DMS153 treated with DMSO at 0.1 percent for 48 hours (cell line): ENCODE data around the gene FARP1.
A peak's percentile ranks its signal among the peaks of the same experiment; 100 is the strongest.

Experiments used
- DNase-seq: peaks from one replicate; lab custom pipeline; 2025; ENCODE audit not compliant: unreplicated experiment; lab: John Stamatoyannopoulos, UW

FARP1 gene

DNA sequence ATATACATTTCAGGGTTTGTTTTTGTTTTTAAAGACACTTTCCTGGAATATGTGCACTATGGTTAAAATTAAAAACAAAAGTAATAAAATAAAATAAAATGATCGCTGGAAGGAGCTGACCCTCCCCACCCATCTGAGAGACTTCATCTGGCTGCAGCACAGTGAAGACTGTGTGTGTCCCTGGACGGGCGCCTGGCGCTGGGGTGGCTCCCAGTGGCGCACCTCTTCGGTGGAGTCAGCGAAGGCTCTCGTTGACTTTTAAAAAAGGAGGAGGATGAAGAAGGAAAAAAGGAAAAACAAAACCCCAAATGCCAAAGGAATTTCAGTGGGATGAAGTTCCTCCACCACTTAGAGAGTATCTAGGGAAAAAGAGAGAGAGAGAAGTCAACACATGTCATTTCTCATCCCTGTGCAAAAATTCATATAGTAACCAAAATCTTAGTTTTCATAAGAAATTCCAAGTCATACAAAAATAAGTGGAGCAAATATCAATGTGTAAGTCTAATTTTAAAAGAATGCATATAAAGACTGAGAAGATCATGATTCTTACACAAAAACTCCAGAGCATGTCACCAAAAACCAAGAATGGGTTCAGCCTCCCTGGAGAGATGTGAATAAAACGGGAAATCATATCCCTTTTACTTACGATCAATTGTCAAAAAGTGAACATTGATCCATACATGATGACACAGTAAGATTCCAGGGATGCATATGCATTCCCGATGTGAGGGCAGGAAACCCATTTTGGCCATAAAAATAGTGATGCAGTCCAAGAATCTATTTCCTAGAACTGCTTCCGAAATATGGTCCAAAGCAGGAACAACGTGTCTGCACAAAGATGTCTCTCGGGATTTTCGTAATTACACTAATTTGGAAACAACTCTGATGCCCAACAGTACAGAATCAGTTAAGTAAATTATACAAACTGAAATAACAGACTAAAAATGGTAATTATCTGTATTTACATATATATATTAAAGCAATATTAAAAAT lies 310.3 kb downstream of the FARP1 start:
- no peak for DNase-seq

DNA sequence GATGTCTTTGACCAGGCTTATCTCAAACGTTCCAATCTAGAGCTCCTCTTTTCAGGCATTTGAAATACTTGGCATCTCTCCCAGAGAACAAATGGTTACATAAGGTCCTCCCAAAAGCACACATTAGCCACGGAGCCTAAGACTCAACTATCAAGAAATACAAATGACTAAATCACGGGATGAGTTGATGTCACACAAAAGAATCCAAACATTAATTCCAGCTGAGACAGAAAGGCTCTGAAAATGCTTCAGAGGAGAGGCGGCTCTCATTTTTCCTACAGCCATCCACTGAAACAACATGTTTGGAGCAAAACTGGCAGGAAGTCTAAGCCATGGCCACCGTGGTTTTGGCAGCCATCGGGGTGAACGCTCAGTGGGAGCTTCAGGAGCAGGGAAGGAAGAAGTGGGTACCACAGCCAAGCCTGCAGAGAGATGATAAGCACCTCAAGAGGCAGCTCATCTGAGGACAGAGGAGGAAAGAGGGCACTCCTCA lies 311.5 kb downstream of the FARP1 start:
- DNase-seq, result peak; percentile 17

DNA sequence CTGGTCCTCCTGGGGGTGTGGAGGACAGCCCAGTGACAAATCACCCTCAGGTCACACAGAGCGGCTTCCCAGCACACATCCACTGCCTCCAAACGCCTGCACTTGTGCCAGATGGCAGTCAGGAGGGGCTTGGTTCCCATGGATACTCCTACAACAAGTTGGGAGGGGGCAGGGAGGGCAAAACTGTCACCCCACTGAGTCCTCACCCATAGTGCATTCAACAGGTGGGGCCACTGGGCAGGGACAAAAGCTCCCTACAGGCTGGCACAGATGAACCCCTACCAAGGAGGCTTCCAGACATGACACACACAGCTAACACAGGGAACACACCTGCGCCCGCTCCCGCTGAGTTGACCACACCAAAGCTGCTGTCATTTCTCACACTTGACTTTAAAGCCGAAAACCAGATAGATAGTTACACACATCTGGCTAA lies 313.5 kb downstream of the FARP1 start:
- DNase-seq, result no peak

DNA sequence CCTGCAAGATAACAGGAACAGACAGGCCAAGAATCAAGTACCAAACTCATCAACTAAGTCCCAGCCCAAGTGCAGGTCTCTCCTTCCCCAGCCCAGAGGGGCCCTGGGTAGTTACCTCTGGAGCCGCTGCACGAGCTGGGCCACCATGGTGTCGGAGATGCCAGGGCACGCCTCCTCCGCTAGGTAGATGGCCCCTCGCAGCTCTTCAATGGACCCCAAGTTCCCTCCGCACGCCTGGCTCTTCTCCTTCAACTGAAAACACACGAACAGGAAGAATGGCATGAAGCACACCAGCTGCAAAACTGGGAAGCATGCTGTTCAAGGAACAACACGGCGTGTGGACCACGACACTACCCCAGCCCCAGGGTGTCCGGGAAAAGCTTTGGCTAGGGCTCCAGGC lies 314.2 kb downstream of the FARP1 start:
- no peak for DNase-seq

DNA sequence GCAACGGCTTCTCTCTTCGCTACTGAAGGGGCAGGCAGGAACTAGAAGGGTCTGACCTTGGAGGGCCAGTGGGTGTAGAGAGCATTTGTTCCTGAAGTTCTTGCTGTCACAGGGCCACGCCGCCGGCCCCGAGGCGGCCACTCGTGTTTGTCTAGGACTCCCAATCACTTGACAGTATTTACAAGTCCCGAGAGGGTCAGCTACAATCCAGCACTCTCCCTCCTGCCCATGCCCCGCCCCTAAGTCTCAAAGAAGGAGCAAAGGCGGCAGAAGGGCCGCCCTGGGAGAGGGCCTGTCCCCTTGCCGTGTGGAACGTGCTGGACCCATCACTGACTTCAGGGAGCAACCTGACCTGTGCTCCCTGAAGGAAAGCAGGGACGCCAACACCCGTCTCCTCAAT lies 315.5 kb downstream of the FARP1 start:
- DNase-seq, result no peak

DNA sequence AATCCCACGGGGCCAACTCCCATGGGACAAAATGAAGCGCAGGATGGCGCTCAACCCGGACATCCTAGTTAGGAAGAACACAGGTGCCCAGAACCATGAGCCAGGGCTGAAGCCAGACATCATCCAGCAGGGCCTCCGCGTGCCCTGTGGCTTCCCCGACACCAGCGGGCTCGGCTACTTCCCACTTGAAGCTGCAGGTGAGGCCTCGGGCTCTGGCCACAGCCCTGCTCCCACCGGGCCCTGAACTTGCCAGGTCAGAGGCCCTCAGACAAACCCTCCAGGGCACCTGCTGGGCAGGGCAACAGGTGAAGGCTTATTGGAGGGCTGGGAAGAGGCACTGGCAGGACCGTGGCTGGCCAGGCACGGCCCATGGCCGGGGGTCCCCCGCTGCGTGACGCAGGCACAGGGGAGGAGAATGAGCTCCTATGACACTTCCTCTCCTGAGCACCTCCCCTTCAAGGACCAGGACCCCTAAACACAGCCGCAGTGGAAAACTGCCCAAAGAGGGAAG lies 316.3 kb downstream of the FARP1 start:
- DNase-seq, result no peak

DNA sequence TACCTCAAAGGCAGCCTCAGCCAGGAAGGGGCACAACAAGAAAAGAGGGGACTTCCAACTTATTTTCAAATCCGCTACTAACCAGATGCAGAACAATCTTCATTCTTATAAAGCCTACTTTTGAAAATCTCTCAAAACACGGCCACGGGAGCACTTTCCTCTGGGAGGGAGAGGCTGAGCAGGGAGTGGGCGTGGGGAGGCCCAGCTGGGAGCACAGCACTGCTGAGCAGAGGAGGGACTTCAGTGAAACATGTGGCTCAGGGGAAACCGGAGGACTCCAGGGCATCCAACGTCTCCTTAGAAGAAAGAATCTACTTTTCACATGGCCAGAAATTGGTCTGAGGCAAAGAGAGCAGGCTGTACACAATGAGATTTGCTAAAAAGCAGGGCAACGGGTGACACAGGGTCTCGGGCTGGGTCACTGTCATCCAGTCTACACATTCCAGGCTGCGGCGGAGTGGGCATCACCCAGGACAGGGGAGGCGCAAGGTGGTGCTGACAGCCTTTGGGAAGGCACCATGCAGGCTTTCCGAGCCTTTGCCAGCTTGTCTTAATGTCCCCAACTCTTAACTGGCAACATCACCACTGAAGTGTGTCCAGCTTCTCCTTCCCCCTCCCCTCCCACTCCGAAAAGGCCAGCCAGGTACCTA lies 317.0 kb downstream of the FARP1 start:
- no peak for DNase-seq

DNA sequence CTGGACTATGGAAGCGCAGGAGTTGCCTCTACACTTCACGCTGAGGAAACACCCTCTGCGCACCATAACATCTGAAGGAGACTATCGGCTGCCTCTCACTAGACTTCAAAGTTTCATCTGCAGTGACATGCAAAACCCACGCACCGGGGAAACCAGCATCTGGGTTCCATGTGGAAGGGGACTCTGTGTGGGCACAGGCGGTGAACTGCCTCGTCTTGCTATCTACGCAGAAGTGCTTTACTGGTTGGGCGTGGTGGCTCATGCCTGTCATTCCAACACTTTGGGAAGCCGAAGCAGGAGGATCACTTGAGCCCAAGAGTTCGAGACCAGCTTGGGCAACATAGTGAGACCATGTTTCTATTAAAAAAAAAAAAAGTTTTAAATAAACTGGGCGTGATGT lies 317.6 kb downstream of the FARP1 start:
- no peak for DNase-seq

DNA sequence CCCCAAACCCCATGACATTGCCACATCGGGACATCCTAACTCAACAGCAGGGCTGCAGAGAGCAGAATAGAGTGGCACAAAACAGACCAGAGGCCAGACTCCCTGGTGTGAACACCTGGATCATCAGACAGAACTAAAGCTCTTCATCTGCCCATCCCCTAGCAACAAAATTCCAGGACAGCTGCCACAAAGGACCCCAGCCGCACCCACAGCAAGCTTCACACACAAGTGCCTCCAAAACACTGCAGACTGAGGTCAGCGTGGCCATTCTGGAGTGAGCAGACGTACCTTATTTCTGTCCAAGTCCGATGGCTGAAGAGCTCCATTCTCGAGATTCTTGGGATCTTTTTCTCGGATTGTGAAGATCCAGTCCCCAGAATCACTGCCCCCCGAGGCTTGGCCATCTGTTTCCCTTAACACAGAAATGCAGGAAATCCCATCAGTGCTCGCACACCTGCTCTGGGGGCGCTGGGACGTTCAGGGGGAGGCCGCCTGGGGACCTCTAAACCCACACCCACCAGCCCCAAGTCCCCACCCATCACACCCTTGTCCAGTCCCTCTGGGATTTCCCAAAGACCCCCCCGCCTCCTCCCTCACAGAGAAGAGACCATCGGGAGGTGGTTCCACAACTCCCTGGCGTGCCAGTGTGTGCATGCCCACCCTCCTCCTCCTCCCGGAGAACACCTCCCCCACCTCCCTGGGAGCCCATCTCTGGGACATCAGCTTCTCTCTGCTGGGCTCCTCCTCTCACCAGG lies 318.8 kb downstream of the FARP1 start:
- DNase-seq, result no peak

DNA sequence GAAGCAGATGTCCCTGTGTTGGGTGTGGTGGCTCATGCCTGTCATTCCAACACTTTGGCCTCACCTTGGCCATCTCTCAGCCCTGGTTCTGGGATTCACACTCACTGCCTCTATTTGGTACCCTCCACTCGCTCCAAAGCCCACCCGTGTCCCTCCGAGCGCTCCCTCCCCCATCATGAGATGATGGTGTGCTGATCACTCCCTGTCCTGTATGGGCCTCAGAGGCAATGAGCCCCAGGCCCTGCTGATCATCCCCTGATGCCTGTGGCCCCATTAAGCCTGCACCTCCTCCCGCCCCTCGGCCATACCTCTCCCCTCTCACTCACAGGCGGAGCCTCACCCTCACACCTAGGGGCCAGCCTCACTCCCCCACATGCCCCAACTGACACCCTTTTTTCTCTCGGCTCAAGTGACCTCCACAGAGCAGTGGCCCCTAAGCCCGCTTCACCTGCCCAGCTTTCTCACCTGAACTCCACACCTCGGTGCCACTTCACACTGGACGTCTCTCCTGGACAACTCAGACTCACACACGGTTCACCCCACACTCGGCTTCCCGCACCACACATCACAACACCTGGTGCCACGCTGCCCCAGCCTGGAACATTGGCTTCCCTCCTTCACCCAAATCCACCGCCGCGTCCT lies 319.5 kb downstream of the FARP1 start:
- no peak for DNase-seq

DNA sequence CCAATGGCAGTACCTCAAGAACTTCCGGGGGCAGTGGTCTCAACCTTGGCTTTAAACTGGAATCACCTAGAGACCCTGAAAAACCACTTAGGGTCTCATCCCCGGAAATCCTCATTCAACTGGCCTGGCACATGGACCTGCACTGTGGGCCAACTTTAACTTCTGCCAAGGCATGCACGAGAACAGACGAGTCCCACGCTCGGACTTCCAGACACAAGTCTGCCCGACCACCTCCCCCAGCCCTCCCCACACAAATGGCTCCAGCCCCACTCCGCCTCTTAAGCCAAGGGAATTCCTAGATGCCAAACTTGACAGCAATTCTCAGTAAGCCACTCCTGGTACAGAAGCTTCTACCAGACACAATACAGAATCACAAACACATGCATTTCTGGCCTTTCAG lies 320.1 kb downstream of the FARP1 start:
- DNase-seq, result no peak

DNA sequence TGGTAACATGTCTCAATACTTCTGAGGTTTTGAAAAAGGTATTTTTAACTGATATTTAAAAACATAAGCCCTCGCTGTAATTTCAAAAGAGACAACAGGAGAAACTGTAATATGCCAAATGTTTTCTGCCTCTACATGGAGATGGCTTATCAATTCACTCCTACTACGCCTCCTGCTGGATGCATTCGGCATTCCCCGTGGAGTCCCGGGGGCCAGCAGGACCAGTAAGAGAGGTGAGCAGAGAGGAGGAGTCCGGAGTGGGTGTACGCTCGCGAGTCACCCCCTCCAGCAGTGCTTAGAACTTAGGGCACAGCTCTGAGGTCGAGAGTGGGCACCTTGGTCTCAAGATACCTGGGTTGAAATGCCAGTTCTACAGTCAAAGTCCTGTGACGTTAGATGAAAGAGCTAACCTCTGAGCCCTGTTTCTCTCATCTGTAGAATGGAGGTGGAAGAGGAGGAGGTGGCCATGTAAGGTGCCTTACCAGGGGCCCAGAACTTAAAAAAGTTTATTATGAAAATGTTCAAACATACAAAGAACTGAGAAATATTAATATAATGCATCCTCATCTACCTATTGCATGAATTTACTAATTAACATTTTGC lies 323.8 kb downstream of the FARP1 start:
- no peak for DNase-seq

DNA sequence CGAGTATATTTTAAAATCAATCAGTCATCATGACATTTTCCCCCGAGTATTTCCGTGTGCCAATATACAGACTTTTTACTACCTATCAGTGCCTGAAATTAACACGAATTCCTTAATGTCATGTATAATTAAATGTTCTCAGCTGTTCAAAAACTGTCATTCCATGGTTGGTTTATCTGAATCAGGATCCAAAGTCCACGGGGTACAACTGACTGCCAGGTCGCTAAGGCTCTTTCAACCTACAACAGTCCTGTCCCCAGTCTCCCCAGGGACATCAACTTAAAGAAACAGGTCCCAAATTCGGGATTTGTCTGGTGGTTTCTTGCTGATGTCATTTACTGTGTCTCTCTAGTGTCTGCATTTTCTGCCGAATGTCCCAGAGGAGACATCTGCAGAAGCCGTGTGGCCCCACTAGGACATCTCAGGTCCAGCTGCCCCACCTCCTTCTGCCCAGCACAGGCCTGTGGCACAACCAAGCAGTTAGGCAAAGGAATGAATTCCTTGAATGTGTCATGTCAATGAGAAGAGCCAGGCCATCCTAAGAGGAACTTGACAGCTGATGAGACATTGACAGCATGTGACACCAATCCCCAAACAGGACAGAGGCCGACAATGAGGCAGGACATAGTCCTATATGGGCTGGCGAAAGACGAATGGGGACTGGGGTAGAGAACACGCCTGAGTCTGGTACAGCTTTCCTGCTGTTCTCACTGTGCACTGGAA lies 324.5 kb downstream of the FARP1 start:
- no peak for DNase-seq

DNA sequence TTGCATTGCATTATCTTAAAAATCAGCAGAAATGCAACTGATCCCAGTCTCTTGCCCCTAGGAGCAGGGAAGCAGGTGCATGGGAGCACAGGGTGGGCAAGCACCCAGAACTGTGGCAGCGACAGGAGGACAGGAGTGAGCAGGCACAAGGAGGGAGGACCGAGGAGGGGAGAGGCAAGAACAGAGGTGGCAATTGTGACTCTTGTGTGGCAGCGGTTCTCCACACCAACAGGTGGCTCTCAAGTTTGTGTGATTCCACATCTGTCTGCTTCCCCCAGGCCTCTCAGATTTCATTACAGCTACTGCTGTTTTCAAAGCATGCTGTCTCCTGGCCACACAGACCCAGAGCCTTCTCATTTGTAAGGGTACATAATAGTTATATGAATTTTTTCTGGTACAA lies 325.5 kb downstream of the FARP1 start:
- no peak for DNase-seq

DNA sequence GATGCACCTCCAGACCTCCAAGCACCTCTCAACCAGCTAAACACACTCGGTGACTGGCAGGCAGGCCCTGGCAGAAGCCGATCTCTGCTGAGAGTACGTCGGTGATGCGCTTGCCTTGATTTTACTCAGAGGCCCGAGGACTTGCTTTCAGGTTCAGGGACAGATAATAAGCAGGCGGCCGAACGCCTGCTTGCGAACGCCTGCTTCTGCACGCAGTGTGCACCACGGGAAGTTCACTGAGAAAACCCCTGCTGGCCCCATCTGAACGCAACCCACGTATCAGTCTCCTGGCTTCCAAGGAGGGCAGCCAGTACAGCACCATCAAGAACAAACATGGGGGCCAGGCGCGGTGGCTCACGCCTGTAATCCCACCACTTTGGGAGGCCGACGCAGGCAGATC lies 326.0 kb downstream of the FARP1 start:
- DNase-seq, result no peak

DNA sequence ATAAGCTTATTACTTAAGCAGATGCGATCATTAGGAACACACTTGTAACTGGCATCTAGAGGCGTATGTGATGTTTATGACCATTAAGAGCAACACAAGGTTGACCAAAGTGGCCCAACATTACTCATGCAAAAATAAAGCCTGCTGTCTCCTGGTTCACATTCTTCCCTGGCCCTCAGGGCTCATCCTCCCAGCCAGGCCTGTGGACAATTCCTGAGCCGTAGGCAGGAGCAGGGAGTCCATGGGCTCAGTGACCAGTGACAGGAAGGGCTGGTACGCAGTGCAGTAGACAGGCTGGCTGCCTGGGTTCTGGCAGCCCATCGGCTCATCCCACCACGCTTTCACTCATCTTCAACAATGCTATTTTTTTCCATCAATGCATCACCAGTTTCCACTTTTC lies 328.0 kb downstream of the FARP1 start:
- DNase-seq, result no peak

DNA sequence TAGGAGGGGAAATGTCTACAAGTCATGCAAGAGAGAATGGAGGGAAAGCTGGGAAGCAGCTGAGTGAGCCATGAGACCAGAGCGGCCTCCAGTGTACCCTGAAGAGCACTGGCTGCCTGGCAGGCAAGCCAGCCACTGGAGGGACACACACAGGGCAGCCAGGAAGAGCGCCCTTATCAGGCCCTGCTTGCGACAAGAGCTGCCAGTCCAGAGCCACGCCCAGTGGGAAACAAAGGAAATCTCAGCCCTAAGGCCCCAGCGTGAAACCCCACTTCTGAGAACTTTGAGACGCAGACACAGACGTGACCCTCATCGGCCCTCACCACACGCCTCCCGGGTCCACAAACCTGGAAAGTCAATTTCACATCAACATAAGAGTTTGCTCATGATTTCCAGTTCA lies 329.0 kb downstream of the FARP1 start:
- DNase-seq, result no peak

DNA sequence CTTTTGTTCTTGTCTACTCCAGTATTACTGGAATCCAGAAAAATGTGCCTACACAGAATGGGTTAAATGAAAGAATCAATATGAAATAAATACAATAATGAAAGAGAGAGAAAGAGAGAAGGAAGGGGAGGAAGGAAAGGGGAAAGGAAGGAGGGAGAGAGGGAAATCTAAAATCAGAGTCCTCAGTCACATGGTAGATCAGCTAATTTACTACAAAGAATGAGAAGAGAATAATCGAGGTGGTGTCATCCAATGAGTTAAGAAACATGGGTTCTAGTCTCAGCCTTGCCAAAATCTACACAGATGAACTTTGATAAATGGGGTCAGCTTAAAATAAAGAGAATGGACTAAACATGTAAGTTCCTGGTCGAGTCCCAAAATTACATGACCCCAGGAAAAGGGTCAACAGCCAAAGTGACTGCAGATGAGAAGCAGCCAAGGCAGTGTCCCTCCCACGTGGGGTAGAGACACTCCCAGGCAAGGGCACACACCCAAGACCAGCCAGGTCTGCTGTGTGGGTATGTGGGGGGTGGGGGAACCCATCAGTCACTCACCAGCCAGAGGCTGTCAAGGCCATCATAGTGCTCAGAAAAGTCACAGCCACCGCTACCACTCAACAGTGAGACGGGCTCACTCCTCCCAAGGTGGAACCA lies 330.4 kb downstream of the FARP1 start:
- no peak for DNase-seq

DNA sequence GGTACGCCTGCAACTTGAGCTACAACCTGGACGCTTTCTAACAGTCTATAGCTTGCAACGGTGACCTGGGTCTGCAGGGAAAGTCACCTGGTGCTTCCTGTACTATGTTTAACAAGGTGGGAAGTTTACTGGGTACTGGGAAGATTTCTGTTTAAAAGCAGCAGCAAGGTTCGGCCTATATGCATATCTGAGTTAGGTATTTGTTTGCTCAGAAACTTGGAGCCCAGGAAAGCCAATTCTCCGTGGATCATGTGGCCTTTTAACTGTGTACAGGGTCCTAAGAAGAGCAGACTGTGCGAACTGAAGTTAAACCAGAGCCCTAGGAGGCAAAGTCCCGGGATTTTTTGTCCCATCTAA lies 330.9 kb downstream of the FARP1 start:
- DNase-seq, result no peak
